GM18909 (cell line): ENCODE results near the gene SDK2.

Source experiments
- ATAC-seq: cut with Tn5 transposase; IDR thresholded peaks from one replicate; pipeline ENCODE4 v1.9.1; 2021; ENCODE audit warnings: mild to moderate bottlenecking; ENCODE audit not compliant: unreplicated experiment, poor library complexity

SDK2 gene

GRCh38 chr17:73545109-73546032, 98.9 kb downstream of the SDK2 start:
- ATAC-seq: no peak

- ATAC-seq: no peak
These were observed 99.9 kb downstream of the SDK2 start for GRCh38 chr17:73544333-73544732.

GRCh38 chr17:73542323-73542722, 101.9 kb downstream of the SDK2 start:
- no peak for ATAC-seq

GRCh38 chr17:73541561-73541981, 102.7 kb downstream of the SDK2 start:
- no peak for ATAC-seq

- ATAC-seq: no peak
These were observed 103.1 kb downstream of the SDK2 start for GRCh38 chr17:73541111-73541510.

- no peak for ATAC-seq
These were observed 105.1 kb downstream of the SDK2 start for GRCh38 chr17:73539166-73539565.

- ATAC-seq: no peak
These were observed 105.8 kb downstream of the SDK2 start for GRCh38 chr17:73538445-73538844.

- no peak for ATAC-seq
These were observed 107.3 kb downstream of the SDK2 start for GRCh38 chr17:73536700-73537605.

GRCh38 chr17:73535746-73536145, 108.5 kb downstream of the SDK2 start:
- ATAC-seq: no peak

- no peak for ATAC-seq
These were observed 109.9 kb downstream of the SDK2 start for GRCh38 chr17:73534209-73534909.

GRCh38 chr17:73533781-73534180, 110.5 kb downstream of the SDK2 start:
- ATAC-seq: no peak

- no peak for ATAC-seq
These were observed 111.1 kb downstream of the SDK2 start for GRCh38 chr17:73533127-73533526.

GRCh38 chr17:73532421-73532901, 111.8 kb downstream of the SDK2 start:
- ATAC-seq: no peak

- no peak for ATAC-seq
These were observed 113.1 kb downstream of the SDK2 start for GRCh38 chr17:73531158-73531557.

- no peak for ATAC-seq
These were observed 115.6 kb downstream of the SDK2 start for GRCh38 chr17:73528679-73529078.

GRCh38 chr17:73526952-73527351, 117.3 kb downstream of the SDK2 start:
- no peak for ATAC-seq

- no peak for ATAC-seq
These were observed 119.1 kb downstream of the SDK2 start for GRCh38 chr17:73524941-73525679.

- ATAC-seq: no peak
These were observed 121.5 kb downstream of the SDK2 start for GRCh38 chr17:73522696-73523095.

- no peak for ATAC-seq
These were observed 122.1 kb downstream of the SDK2 start for GRCh38 chr17:73522107-73522506.

- ATAC-seq: no peak
These were observed 122.9 kb downstream of the SDK2 start for GRCh38 chr17:73521376-73521775.
